SK-N-SH (cell line): ENCODE measurements around the gene SAMD7. TPM values are rescaled to one million over a fixed set of nuclear protein-coding genes. Genes with fewer than 3 reads are reported as not detected.

Experiments
- CTCF ChIA-PET: fragments of 300-600, 350-600 bp; formaldehyde crosslinking; extraction: SDS; loops from one replicate; lab custom pipeline; 2021; lab: Yijun Ruan, JAX
- POLR2A ChIA-PET: fragments of 350-600 bp; sonication (Branson Sonifier 250); formaldehyde crosslinking; extraction: SDS; loops from one replicate; lab custom pipeline; 2020; ENCODE audit warnings: antibody characterized with exemption, inconsistent platforms; lab: Yijun Ruan, JAX
- DNase-seq: peaks from one replicate; pipeline ENCODE4 v3.0.0; 2012
- H2AFZ ChIP-seq: fragments of 200-600 bp; sonication (generic); 2 replicates; pipeline ENCODE4 v1.8.1; 2016; ENCODE audit warnings: antibody characterized with exemption, mild to moderate bottlenecking, low read depth
- H3F3A ChIP-seq: fragments of 200-600 bp; sonication (generic); replicated peaks from 2 replicates; pipeline ENCODE3; 2016; ENCODE audit warnings: antibody characterized with exemption, mild to moderate bottlenecking; ENCODE audit not compliant: insufficient read depth
- H3K27ac ChIP-seq, 2 experiments: fragments of 200-500 bp in 1 of 2; fragments of 200-600 bp in 1 of 2; sonication (Bioruptor generic) in 1 of 2; sonication (generic), shearing (Covaris generic) in 1 of 2; 2 replicates each; pipeline versions ENCODE4 v1.5.1 to v1.6.1; 2014 to 2016; ENCODE audit warnings: low read depth in 2 of 2, inconsistent platforms in 1 of 2, low read length in 1 of 2, mild to moderate bottlenecking in 1 of 2, mixed read lengths in 1 of 2
- H3K27me3 ChIP-seq: fragments of 200-600 bp; sonication (generic), shearing (Covaris generic); 2 replicates; pipeline ENCODE4 v1.6.1; 2016; ENCODE audit warnings: mixed run types; ENCODE audit not compliant: insufficient read depth
- H3K36me3 ChIP-seq, 2 experiments: fragments of 200-500 bp in 1 of 2; fragments of 200-600 bp in 1 of 2; sonication (Bioruptor generic) in 1 of 2; sonication (generic) in 1 of 2; replicated peaks in 1 of 2; 2 replicates each; pipeline versions ENCODE3 to v1.5.1; 2014 to 2016; ENCODE audit warnings: low read length in 1 of 2, mild to moderate bottlenecking in 1 of 2; ENCODE audit not compliant: insufficient read depth in 2 of 2, control insufficient read depth in 1 of 2
- H3K4me1 ChIP-seq, 2 experiments: fragments of 200-500 bp in 1 of 2; fragments of 200-600 bp in 1 of 2; sonication (Bioruptor generic) in 1 of 2; sonication (generic), shearing (Covaris generic) in 1 of 2; 2 replicates each; pipeline versions ENCODE4 v1.5.1 to v1.6.1; 2014 to 2016; ENCODE audit warnings: low read depth in 1 of 2, low read length in 1 of 2, mixed run types in 1 of 2; ENCODE audit not compliant: insufficient read depth in 2 of 2, control insufficient read depth in 1 of 2
- H3K4me2 ChIP-seq: fragments of 200-600 bp; sonication (generic), shearing (Covaris generic); 2 replicates; pipeline ENCODE4 v1.6.1; 2017; ENCODE audit warnings: mixed run types
- H3K4me3 ChIP-seq, 2 experiments: fragments of 200-500 bp in 1 of 2; fragments of 200-600 bp in 1 of 2; sonication (Bioruptor generic) in 1 of 2; sonication (generic), shearing (Covaris generic) in 1 of 2; 2 replicates each; pipeline versions ENCODE4 v1.5.1 to v1.8.1; 2014 to 2016; ENCODE audit warnings: low read depth in 2 of 2, inconsistent platforms in 1 of 2, low read length in 1 of 2, mild to moderate bottlenecking in 1 of 2, mixed read lengths in 1 of 2, moderate library complexity in 1 of 2
- H3K79me2 ChIP-seq: fragments of 200-600 bp; sonication (generic); 2 replicates; pipeline ENCODE4 v1.8.1; 2017; ENCODE audit warnings: mild to moderate bottlenecking; ENCODE audit not compliant: insufficient read depth
- H3K9ac ChIP-seq: fragments of 200-600 bp; sonication (generic); 2 replicates; pipeline ENCODE4 v1.6.1; 2017; ENCODE audit warnings: mixed run types
- H3K9me2 ChIP-seq: fragments of 200-600 bp; sonication (generic); 2 replicates; pipeline ENCODE4 v1.6.1; 2017; ENCODE audit warnings: mixed run types
- H3K9me3 ChIP-seq: fragments of 200-600 bp; sonication (generic); 2 replicates; pipeline ENCODE4 v1.6.1; 2017; ENCODE audit warnings: mixed run types, mild to moderate bottlenecking, moderate library complexity
- H4K20me1 ChIP-seq: fragments of 200-600 bp; sonication (generic); 2 replicates; pipeline ENCODE4 v1.6.1; 2017; ENCODE audit warnings: mild to moderate bottlenecking, mixed run types; ENCODE audit not compliant: insufficient read depth
- CHD2 ChIP-seq: fragments of 150-350 bp; IDR thresholded peaks from 2 replicates; pipeline ENCODE4 v1.6.1; 2018; ENCODE audit warnings: low read length; ENCODE audit not compliant: partially characterized antibody
- EP300 ChIP-seq, 2 experiments: IDR thresholded peaks; 2 replicates each; pipeline versions ENCODE4 v1.4.0 to v1.6.1; 2012; ENCODE audit warnings: borderline replicate concordance in 1 of 2, low read depth in 1 of 2, low read length in 1 of 2
- FOSL2 ChIP-seq: IDR thresholded peaks from 2 replicates; pipeline ENCODE4 v1.4.0; 2012; ENCODE audit warnings: low read depth, mild to moderate bottlenecking, moderate library complexity, borderline replicate concordance
- FOXM1 ChIP-seq: IDR thresholded peaks from 2 replicates; pipeline ENCODE4 v1.4.0; 2012; ENCODE audit warnings: low read depth, mild to moderate bottlenecking
- GATA2 ChIP-seq: sonication (generic); formaldehyde crosslinking; IDR thresholded peaks from 2 replicates; pipeline ENCODE4 v1.5.0; 2020; ENCODE audit warnings: mild to moderate bottlenecking, missing genetic modification reagents
- JUND ChIP-seq: IDR thresholded peaks from 2 replicates; pipeline ENCODE4 v1.4.0; 2012
- POLR2AphosphoS5 ChIP-seq: IDR thresholded peaks from 2 replicates; pipeline ENCODE4 v1.6.1; 2012; ENCODE audit warnings: low read depth, low read length
- RAD21 ChIP-seq: IDR thresholded peaks from 2 replicates; pipeline ENCODE4 v1.6.1; 2012; ENCODE audit warnings: mild to moderate bottlenecking, low read length
- RCOR1 ChIP-seq: fragments of 150-350 bp; IDR thresholded peaks from 2 replicates; pipeline ENCODE4 v1.6.1; 2017; ENCODE audit warnings: antibody characterized with exemption, low read length
- RFX5 ChIP-seq: IDR thresholded peaks from 2 replicates; pipeline ENCODE4 v1.6.1; 2012; ENCODE audit warnings: mild to moderate bottlenecking, improper control_type of control experiment, low read length
- RXRA ChIP-seq: IDR thresholded peaks from 2 replicates; pipeline ENCODE4 v1.4.0; 2012; ENCODE audit warnings: low read depth, mild to moderate bottlenecking, borderline replicate concordance
- TEAD4 ChIP-seq: IDR thresholded peaks from 2 replicates; pipeline ENCODE4 v1.4.0; 2012; ENCODE audit warnings: mild to moderate bottlenecking, borderline replicate concordance; ENCODE audit not compliant: insufficient read depth
- YY1 ChIP-seq: IDR thresholded peaks from 2 replicates; pipeline ENCODE4 v1.4.0; 2012; ENCODE audit warnings: low read depth, mild to moderate bottlenecking
- WGBS: methylation state at CpG from one replicate; pipeline ENCODE4 v1.1.6; 2017; ENCODE audit warnings: low lambda C conversion rate; 5-methylcytosine and 5-hydroxymethylcytosine counted together
- polyA plus RNA-seq, 3 experiments: library from polyadenylated mRNA; depleted of rRNA; stranded (reverse); fragments of >200 nt; gene quantifications; 2 replicates each; pipeline ENCODE4 v1.2.3, GENCODE V29; 2012
- TF ChIP-seq, protein P1 (sequence below): IDR thresholded peaks from 2 replicates; pipeline ENCODE4; 2012

Gene SAMD7
- polyA plus RNA-seq, 1 of the 3 experiments (the other 2 are of a cell fraction), result not detected

DNA sequence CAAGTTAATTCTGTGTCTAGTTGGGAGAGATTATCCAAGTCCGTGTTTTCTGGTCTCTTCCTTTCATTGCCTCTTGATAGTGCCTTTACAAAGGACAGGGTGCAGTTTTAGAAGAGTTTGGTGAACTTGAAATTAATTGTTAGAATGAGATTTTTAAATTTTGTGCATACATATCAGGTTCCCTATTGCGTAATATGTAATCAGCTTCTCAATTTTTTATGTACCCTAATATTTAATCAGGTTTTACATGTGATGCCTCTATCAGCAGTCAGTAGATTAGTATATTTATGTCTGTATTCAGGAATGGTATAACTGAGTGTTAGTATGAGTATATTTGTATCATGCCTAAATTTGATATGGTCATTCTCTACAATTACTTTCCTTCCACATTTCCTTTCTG is 60.1 kb downstream of the SAMD7 start (continued):
- TF ChIP-seq, protein P1, sequence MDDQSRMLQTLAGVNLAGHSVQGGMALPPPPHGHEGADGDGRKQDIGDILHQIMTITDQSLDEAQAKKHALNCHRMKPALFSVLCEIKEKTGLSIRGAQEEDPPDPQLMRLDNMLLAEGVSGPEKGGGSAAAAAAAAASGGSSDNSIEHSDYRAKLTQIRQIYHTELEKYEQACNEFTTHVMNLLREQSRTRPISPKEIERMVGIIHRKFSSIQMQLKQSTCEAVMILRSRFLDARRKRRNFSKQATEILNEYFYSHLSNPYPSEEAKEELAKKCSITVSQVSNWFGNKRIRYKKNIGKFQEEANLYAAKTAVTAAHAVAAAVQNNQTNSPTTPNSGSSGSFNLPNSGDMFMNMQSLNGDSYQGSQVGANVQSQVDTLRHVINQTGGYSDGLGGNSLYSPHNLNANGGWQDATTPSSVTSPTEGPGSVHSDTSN, result no peak
- no peak for TF ChIP-seq FOXM1
- no peak for TF ChIP-seq RAD21

DNA sequence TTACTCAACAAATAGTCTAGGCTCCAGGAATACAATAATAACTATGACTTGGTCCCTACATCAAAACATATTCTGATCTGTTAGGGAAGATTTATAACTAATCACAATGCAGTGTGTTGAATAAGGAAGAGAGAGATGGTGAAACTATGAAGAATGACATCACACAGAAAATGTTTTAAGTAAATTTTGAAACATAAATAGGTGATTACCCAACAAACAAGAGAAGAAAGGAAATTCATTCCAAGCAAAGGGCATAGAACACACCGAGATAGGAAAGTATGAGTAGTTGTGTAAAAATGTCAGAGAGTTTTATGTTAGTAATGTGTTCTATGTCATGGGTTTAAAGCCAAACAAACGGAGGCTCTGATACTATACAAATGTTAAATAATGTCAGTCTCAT is 68.7 kb downstream of the SAMD7 start:
- Histone ChIP-seq H3K36me3 (peaks cover 79 to 91% of the 10 kb centered on the region in 2 experiments), H3K9me3 (no peaks in the 10 kb centered on the region), H3K9ac (no peak overlapping the region), H3K9me2 (no peaks in the 10 kb centered on the region), H3K27me3 (no peaks in the 10 kb centered on the region), H3K27ac (no peak overlapping the region), H3K79me2 (peaks cover 31% of the 10 kb centered on the region), H2AFZ (no peak overlapping the region), H3F3A (no peaks in the 10 kb centered on the region), H3K4me1 (no peaks in the 10 kb centered on the region), H3K4me3 (no peak overlapping the region), H3K4me2 (no peak overlapping the region), H4K20me1 (peaks cover 13% of the 10 kb centered on the region)
- POLR2A ChIA-PET, result no interaction called here
- DNase-seq, result no peak
- no peak for TF ChIP-seq RAD21
- no peak for TF ChIP-seq GATA2 (CRISPR knock-in tag)
- TF ChIP-seq RFX5, result no peak
- TF ChIP-seq JUND, result no peak
- TF ChIP-seq FOSL2, result no peak
- TF ChIP-seq RCOR1, result no peak
- no peak for TF ChIP-seq CHD2
- TF ChIP-seq RXRA, result no peak
- no peak for TF ChIP-seq TEAD4
- no peak for TF ChIP-seq EP300 (IDR thresholded peaks at IDR 0.05; ENCODE audit: borderline replicate concordance in 1 of 2, low read depth in 1 of 2, low read length in 1 of 2)
- no peak for TF ChIP-seq POLR2AphosphoS5
- CTCF ChIA-PET, result interaction anchor here (1.7 kb wide), 1 partner anchor 217 kb away, joined by 5 read pairs; no protein-coding TSS in a partner anchor
- WGBS, result 80% methylated on average over 2 of the region's 2 CpGs

DNA sequence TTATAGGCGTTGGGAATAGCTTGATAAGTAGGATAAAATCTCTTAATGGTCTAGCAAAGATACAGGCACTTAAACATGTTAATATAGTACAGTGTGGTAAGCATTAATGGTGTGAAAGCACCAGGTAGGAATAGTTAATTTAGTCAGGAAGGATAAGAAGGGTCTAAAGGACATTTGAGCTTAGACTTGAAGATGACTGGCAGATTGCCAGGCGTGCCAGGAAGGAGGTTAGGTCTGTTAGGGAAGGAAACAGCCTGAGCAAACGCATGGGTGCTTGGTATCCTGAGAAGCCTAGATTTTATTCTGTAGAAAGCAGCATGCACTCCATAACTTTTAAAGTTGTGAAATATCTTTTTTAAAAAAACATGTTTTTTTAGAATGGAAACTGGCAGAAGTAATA is 72.9 kb downstream of the SAMD7 start:
- CTCF ChIA-PET, result no interaction called here
- no peaks in the 10 kb centered on the region for H4K20me1 ChIP-seq
- no peak overlapping the region for H3K4me3 ChIP-seq
- no peaks in the 10 kb centered on the region for H3K27me3 ChIP-seq
- H3K9ac ChIP-seq, result no peak overlapping the region
- H3K9me3 ChIP-seq, result no peaks in the 10 kb centered on the region
- no peaks in the 10 kb centered on the region for H3K4me1 ChIP-seq
- no peak overlapping the region for H2AFZ ChIP-seq
- 95% methylated on average over 3 of the region's 3 CpGs for WGBS
- TF ChIP-seq YY1 (no peak), RAD21 (no peak)
- TF ChIP-seq, all 33 proteins: peak for 0
- Histone ChIP-seq H3K36me3 (peaks cover 87 to 94% of the 10 kb centered on the region in 2 experiments), H3K9me2 (no peaks in the 10 kb centered on the region), H3K79me2 (peaks cover 9% of the 10 kb centered on the region; the same call in 1 of the 2 replicates), H3K27ac (no peak overlapping the region), H3F3A (peaks cover 5% of the 10 kb centered on the region), H3K4me2 (no peak overlapping the region)
- no peak for DNase-seq
- POLR2A ChIA-PET, result interaction anchor here (0.6 kb wide), 1 partner anchor 119 kb away, joined by 3 read pairs; no protein-coding TSS in a partner anchor

Other genes starting within 250 kb of the SAMD7 start
- gene MECOM, start 247.9 kb upstream of the SAMD7 start, polyA plus RNA-seq (2012; rRNA removed), result 0.62 and 0.84 TPM in 2 replicates
- gene TERC, start 146.5 kb upstream of the SAMD7 start, polyA plus RNA-seq (2012; rRNA removed), result 0.32 and 0.64 TPM in 2 replicates
- 1.2 and 1.6 TPM in 2 replicates for gene ACTRT3, start 142.0 kb upstream of the SAMD7 start, polyA plus RNA-seq (2012; rRNA removed)
- 9.7 and 11.2 TPM in 2 replicates for gene MYNN, start 138.2 kb upstream of the SAMD7 start, polyA plus RNA-seq (2012; rRNA removed)
- not detected in 2 replicates for gene LRRIQ4, start 98.7 kb upstream of the SAMD7 start, polyA plus RNA-seq (2012; rRNA removed)
- 1.6 and 2.6 TPM in 2 replicates for gene LRRC34, start 98.7 kb upstream of the SAMD7 start, polyA plus RNA-seq (2012; rRNA removed)
- gene LRRC31, start 41.6 kb upstream of the SAMD7 start, polyA plus RNA-seq (2012; rRNA removed), result not detected in 2 replicates
- gene SEC62, start 55.2 kb downstream of the SAMD7 start, polyA plus RNA-seq (2012; rRNA removed), result 15.0 and 21.7 TPM in 2 replicates
- 0.31 and 0.41 TPM in 2 replicates for gene GPR160, start 126.4 kb downstream of the SAMD7 start, polyA plus RNA-seq (2012; rRNA removed)